Panc1 (cell line): ENCODE results near the gene TIMM17B.

Experiments used
- CTCF ChIP-seq: fragments of 450-650 bp; IDR thresholded peaks from 2 replicates; pipeline ENCODE4 v1.5.1; 2017; ENCODE audit warnings: mild to moderate bottlenecking
- TF ChIP-seq, protein P1 (sequence below), 2 experiments: IDR thresholded peaks; 2 replicates each; pipeline ENCODE4 v1.6.1; 2011 to 2012; ENCODE audit warnings: low read depth in 2 of 2, control low read depth in 1 of 2, low read length in 1 of 2, mild to moderate bottlenecking in 1 of 2, moderate library complexity in 1 of 2; ENCODE audit not compliant: insufficient read depth in 1 of 2

DNA sequence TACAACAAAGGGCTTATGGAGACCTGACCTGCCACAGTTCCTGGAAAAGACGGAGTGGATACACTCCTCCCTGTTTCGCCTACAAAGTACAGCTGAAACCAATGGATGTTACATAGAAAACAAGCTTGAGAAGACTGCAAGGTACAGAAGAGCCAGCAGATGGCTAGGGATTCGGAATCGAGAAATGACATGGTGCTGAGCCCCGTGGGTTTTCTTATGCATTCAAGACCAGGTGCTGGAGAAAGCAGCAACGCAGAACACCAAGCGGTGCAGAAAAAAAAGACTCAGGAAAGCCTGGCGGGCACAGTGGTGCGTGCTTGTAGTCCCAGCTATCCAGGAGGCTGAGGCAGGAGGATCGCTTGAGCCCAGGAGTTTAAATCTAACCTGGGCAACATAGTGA, 13.8 kb downstream of the TIMM17B start:
- no peak for TF ChIP-seq CTCF
- TF ChIP-seq, protein P1, sequence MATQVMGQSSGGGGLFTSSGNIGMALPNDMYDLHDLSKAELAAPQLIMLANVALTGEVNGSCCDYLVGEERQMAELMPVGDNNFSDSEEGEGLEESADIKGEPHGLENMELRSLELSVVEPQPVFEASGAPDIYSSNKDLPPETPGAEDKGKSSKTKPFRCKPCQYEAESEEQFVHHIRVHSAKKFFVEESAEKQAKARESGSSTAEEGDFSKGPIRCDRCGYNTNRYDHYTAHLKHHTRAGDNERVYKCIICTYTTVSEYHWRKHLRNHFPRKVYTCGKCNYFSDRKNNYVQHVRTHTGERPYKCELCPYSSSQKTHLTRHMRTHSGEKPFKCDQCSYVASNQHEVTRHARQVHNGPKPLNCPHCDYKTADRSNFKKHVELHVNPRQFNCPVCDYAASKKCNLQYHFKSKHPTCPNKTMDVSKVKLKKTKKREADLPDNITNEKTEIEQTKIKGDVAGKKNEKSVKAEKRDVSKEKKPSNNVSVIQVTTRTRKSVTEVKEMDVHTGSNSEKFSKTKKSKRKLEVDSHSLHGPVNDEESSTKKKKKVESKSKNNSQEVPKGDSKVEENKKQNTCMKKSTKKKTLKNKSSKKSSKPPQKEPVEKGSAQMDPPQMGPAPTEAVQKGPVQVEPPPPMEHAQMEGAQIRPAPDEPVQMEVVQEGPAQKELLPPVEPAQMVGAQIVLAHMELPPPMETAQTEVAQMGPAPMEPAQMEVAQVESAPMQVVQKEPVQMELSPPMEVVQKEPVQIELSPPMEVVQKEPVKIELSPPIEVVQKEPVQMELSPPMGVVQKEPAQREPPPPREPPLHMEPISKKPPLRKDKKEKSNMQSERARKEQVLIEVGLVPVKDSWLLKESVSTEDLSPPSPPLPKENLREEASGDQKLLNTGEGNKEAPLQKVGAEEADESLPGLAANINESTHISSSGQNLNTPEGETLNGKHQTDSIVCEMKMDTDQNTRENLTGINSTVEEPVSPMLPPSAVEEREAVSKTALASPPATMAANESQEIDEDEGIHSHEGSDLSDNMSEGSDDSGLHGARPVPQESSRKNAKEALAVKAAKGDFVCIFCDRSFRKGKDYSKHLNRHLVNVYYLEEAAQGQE (IDR thresholded peaks at IDR 0.05; ENCODE audit: insufficient read depth in 1 of 2, low read depth in 2 of 2, low read length in 1 of 2), result no peak
